Measurements from ENCODE around the gene ADPRH. TPM values are rescaled to one million over a fixed set of nuclear protein-coding genes. Genes with fewer than 3 reads are reported as not detected.
"Not testable (repeated sequence)": the region's sequence is repeated elsewhere in the genome, so short reads cannot be mapped to it uniquely, and the experiment has no call there.

Gene ADPRH
- total and polyA plus RNA-seq, 8 donors, result 2.7 to 9.5 (median 5.0) TPM

- Histone ChIP-seq H3K9me3 (no peaks in the 10 kb centered on the region), H3K27ac (no peak overlapping the region), H3K4me3 (no peak overlapping the region), H3K4me1 (no peaks in the 10 kb centered on the region), H3K27me3 (no peaks in the 10 kb centered on the region), H3K36me3 (no peaks in the 10 kb centered on the region)
- intact Hi-C loops (cut with DNase I), result no loop called here
- FAIRE-seq (no peak), DNase-seq (no peak), ATAC-seq (no peak)
- WGBS, 2 donors, result 75 to 88% methylated on average over 9 of the region's 9 CpGs
- TF ChIP-seq CTCF (IDR thresholded peaks at IDR 0.05), result no peak
Observed at GRCh38 chr3:119558626-119559317, 20.5 kb upstream of the ADPRH start.

- peak in 4 of 6 donors; percentile 36 to 68 (median 42) for DNase-seq
Observed at GRCh38 chr3:119559441-119559963, 19.8 kb upstream of the ADPRH start, which contains the start of gene CD80. Gene CD80, minus strand, starts transcription at chr3:119559614. Its CDS starts 1,886 bp downstream, at chr3:119557728.

GRCh38 chr3:119560160-119560559 is 19.1 kb upstream of the ADPRH start:
- 80 to 84% methylated on average over 5 of the region's 5 CpGs for WGBS, 2 donors
- DNase-seq (no peak), FAIRE-seq (no peak), ATAC-seq (no peak)
- H3K9me3 ChIP-seq, result no peaks in the 10 kb centered on the region
- no peaks in the 10 kb centered on the region for H3K27me3 ChIP-seq
- TF ChIP-seq CTCF (IDR thresholded peaks at IDR 0.05), result no peak
- H3K4me3 ChIP-seq, result no peak overlapping the region
- intact Hi-C loops (cut with DNase I), result no loop called here
- no peaks in the 10 kb centered on the region for H3K4me1 ChIP-seq
- no peaks in the 10 kb centered on the region for H3K36me3 ChIP-seq
- no peak overlapping the region for H3K27ac ChIP-seq

More at GRCh38 chr3:119559441-119559963, 19.8 kb upstream of the ADPRH start, which contains the start of gene CD80:
- Histone ChIP-seq H3K27me3 (no peaks in the 10 kb centered on the region), H3K27ac (no peak within 1 kb of the TSS), H3K9me3 (no peaks in the 10 kb centered on the region), H3K36me3 (no peaks in the 10 kb centered on the region), H3K4me3 (no peak within 1 kb of the TSS), H3K4me1 (no peaks in the 10 kb centered on the region)
- TF ChIP-seq CTCF (IDR thresholded peaks at IDR 0.05), result peak in 3 of 4 donors; percentile 9 to 15 (median 11)
- peak; percentile 76 to 97 (median 92) for ATAC-seq
- intact Hi-C loops (cut with DNase I), result no loop called here
- no peak for FAIRE-seq
- WGBS, 2 donors, result 9 to 15% methylated on average over 7 of the region's 7 CpGs

GRCh38 chr3:119562307-119562961 is 16.9 kb upstream of the ADPRH start:
- Histone ChIP-seq H3K36me3 (no peaks in the 10 kb centered on the region), H3K27ac (no peak overlapping the region), H3K4me1 (no peaks in the 10 kb centered on the region), H3K4me3 (no peak overlapping the region), H3K27me3 (no peaks in the 10 kb centered on the region), H3K9me3 (no peaks in the 10 kb centered on the region)
- ATAC-seq (peak in 2 of 4 donors; percentile 34 to 69), FAIRE-seq (no peak), DNase-seq (no peak)
- TF ChIP-seq CTCF (IDR thresholded peaks at IDR 0.05), result no peak
- WGBS, 2 donors, result 63 to 64% methylated on average over 6 of the region's 6 CpGs
- intact Hi-C loops (cut with DNase I), result no loop called here

DNA sequence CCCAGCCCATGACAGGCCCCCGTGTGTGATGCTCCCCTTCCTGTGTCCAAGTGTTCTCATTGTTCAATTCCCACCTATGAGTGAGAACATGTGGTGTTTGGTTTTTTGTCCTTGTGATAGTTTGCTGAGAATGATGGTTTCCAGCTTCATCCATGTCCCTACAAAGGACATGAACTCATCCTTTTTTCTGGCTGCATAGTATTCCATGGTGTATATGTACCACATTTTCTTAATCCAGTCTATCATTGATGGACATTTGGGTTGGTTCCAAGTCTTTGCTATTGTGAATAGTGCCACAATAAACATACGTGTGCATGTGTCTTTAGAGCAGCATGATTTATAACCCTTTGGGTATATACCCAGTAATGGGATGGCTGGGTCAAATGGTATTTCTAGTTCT is 16.0 kb upstream of the ADPRH start:
- H3K4me1 ChIP-seq; H3K27me3 ChIP-seq; intact Hi-C loops (cut with DNase I); H3K27ac ChIP-seq; ATAC-seq; DNase-seq; H3K4me3 ChIP-seq; FAIRE-seq; H3K9me3 ChIP-seq; H3K36me3 ChIP-seq: not testable (repeated sequence)
- 81 to 82% methylated on average over 2 of the region's 2 CpGs for WGBS, 2 donors

Data from pancreas (tissue), 10 donors.